ENCODE measurements around the gene TMEM80.

TMEM80 gene

GRCh38 chr11:679271-680207 lies 16.1 kb upstream of the TMEM80 start:
- H3K4me3 ChIP-seq (ENCODE audit: low read depth, low read length) = no peak overlapping the region
- no peak for DNase-seq (ENCODE audit: low read depth)
- TF ChIP-seq CTCF (IDR thresholded peaks at IDR 0.05; ENCODE audit: low read depth, low read length, missing control alignments) = no peak

- TF ChIP-seq CTCF (IDR thresholded peaks at IDR 0.05; ENCODE audit: low read depth, low read length, missing control alignments) = no peak
- DNase-seq (ENCODE audit: low read depth) = no peak
- H3K4me3 ChIP-seq (ENCODE audit: low read depth, low read length) = no peak overlapping the region
These were observed 15.1 kb upstream of the TMEM80 start for GRCh38 chr11:680476-680875.

GRCh38 chr11:680970-681369 lies 14.6 kb upstream of the TMEM80 start:
- DNase-seq (ENCODE audit: low read depth) = no peak
- H3K4me3 ChIP-seq (ENCODE audit: low read depth, low read length) = no peak overlapping the region
- TF ChIP-seq CTCF (IDR thresholded peaks at IDR 0.05; ENCODE audit: low read depth, low read length, missing control alignments) = no peak

GRCh38 chr11:686451-687243 lies 9.0 kb upstream of the TMEM80 start:
- no peak for TF ChIP-seq CTCF (IDR thresholded peaks at IDR 0.05; ENCODE audit: low read depth, low read length, missing control alignments)

GRCh38 chr11:687751-688150 lies 7.9 kb upstream of the TMEM80 start:
- H3K4me3 ChIP-seq (ENCODE audit: low read depth, low read length) = no peak overlapping the region
- DNase-seq (ENCODE audit: low read depth) = no peak
- no peak for TF ChIP-seq CTCF (IDR thresholded peaks at IDR 0.05; ENCODE audit: low read depth, low read length, missing control alignments)

More at GRCh38 chr11:686451-687243, 9.0 kb upstream of the TMEM80 start:
- DNase-seq (ENCODE audit: low read depth) = no peak
- no peak overlapping the region for H3K4me3 ChIP-seq (ENCODE audit: low read depth, low read length)

- DNase-seq (ENCODE audit: low read depth) = no peak
- TF ChIP-seq CTCF (IDR thresholded peaks at IDR 0.05; ENCODE audit: low read depth, low read length, missing control alignments) = no peak
- H3K4me3 ChIP-seq (ENCODE audit: low read depth, low read length) = no peak overlapping the region
These were observed 6.9 kb upstream of the TMEM80 start for GRCh38 chr11:688681-689080.
